Effector memory CD8-positive, alpha-beta T cell (primary cell): ENCODE measurements around the gene GRIK3.

Source experiments
- ATAC-seq: fragments of 150-1000 bp; cut with Tn5 transposase; replicated peaks from 2 replicates; pipeline ENCODE4 v1.10.0; 2021; ENCODE audit warnings: mild to moderate bottlenecking, moderate library complexity
- DNase-seq, 3 experiments: peaks; one replicate each; pipeline ENCODE4 v3.0.0; 2021
- H3K27ac Mint-ChIP-seq, 2 donors: one replicate each; pipeline ENCODE4 v1.8.0; 2022; ENCODE audit warnings: mild to moderate bottlenecking in 2 of 2, mixed read lengths in 2 of 2, moderate library complexity in 2 of 2
- H3K27me3 Mint-ChIP-seq, 2 donors: one replicate each; pipeline ENCODE4 v1.8.0; 2022; ENCODE audit warnings: mixed read lengths in 2 of 2
- H3K36me3 Mint-ChIP-seq: one replicate; pipeline ENCODE4 v1.8.0; 2022; ENCODE audit warnings: mild to moderate bottlenecking, moderate library complexity, mixed read lengths; ENCODE audit not compliant: insufficient read depth
- H3K4me1 Mint-ChIP-seq, 2 donors: one replicate each; pipeline ENCODE4 v1.8.0; 2022; ENCODE audit warnings: low read depth in 2 of 2, mixed read lengths in 2 of 2
- H3K4me3 Mint-ChIP-seq, 2 donors: one replicate each; pipeline ENCODE4 v1.8.0; 2022; ENCODE audit warnings: mild to moderate bottlenecking in 2 of 2, mixed read lengths in 2 of 2, moderate library complexity in 2 of 2
- H3K9me3 Mint-ChIP-seq, 2 donors: one replicate each; pipeline ENCODE4 v1.8.0; 2022; ENCODE audit warnings: mixed read lengths in 2 of 2

Gene GRIK3

GRCh38 chr1:36796733-36797132 is 237.6 kb downstream of the GRIK3 start:
- H3K9me3 Mint-ChIP-seq: no peaks in the 10 kb centered on the region
- DNase-seq (no peak), ATAC-seq (no peak)
- H3K27me3 Mint-ChIP-seq: peaks cover 0 to 9% of the 10 kb centered on the region in 2 donors
- no peaks in the 10 kb centered on the region for H3K36me3 Mint-ChIP-seq
- H3K27ac Mint-ChIP-seq: no peak overlapping the region
- H3K4me3 Mint-ChIP-seq: no peak overlapping the region
- H3K4me1 Mint-ChIP-seq: no peaks in the 10 kb centered on the region

- no peak overlapping the region for H3K4me3 Mint-ChIP-seq
- DNase-seq: no peak
Measured at GRCh38 chr1:36796106-36796590, 238.2 kb downstream of the GRIK3 start.

GRCh38 chr1:36794460-36794859 is 239.9 kb downstream of the GRIK3 start:
- Mint-ChIP-seq H3K27me3 (peaks cover 7 to 30% of the 10 kb centered on the region in 2 donors), H3K4me3 (no peak overlapping the region), H3K4me1 (no peaks in the 10 kb centered on the region), H3K36me3 (no peaks in the 10 kb centered on the region), H3K27ac (no peak overlapping the region), H3K9me3 (no peaks in the 10 kb centered on the region)
- DNase-seq: no peak
- no peak for ATAC-seq

More at GRCh38 chr1:36796106-36796590, 238.2 kb downstream of the GRIK3 start:
- no peaks in the 10 kb centered on the region for H3K36me3 Mint-ChIP-seq
- no peak overlapping the region for H3K27ac Mint-ChIP-seq
- H3K9me3 Mint-ChIP-seq: no peaks in the 10 kb centered on the region
- H3K27me3 Mint-ChIP-seq: peaks cover 0 to 15% of the 10 kb centered on the region in 2 donors
- no peak for ATAC-seq
- no peaks in the 10 kb centered on the region for H3K4me1 Mint-ChIP-seq

GRCh38 chr1:36793452-36793851 is 240.9 kb downstream of the GRIK3 start:
- no peaks in the 10 kb centered on the region for H3K36me3 Mint-ChIP-seq
- H3K4me1 Mint-ChIP-seq: no peaks in the 10 kb centered on the region
- DNase-seq (no peak), ATAC-seq (no peak)
- no peak overlapping the region for H3K27ac Mint-ChIP-seq
- no peaks in the 10 kb centered on the region for H3K9me3 Mint-ChIP-seq
- peaks cover 15 to 39% of the 10 kb centered on the region in 2 donors for H3K27me3 Mint-ChIP-seq
- H3K4me3 Mint-ChIP-seq: no peak overlapping the region

GRCh38 chr1:36792292-36792691 is 242.0 kb downstream of the GRIK3 start:
- ATAC-seq (no peak), DNase-seq (no peak)
- H3K4me3 Mint-ChIP-seq: no peak overlapping the region

GRCh38 chr1:36790191-36790590 is 244.1 kb downstream of the GRIK3 start:
- ATAC-seq (no peak), DNase-seq (no peak)
- H3K9me3 Mint-ChIP-seq: no peaks in the 10 kb centered on the region
- H3K36me3 Mint-ChIP-seq: no peaks in the 10 kb centered on the region
- no peak overlapping the region for H3K4me3 Mint-ChIP-seq
- no peak overlapping the region for H3K27ac Mint-ChIP-seq
- H3K27me3 Mint-ChIP-seq: peaks cover 34 to 70% of the 10 kb centered on the region in 2 donors
- no peaks in the 10 kb centered on the region for H3K4me1 Mint-ChIP-seq

More at GRCh38 chr1:36792292-36792691, 242.0 kb downstream of the GRIK3 start:
- Mint-ChIP-seq H3K27ac (no peak overlapping the region), H3K27me3 (peaks cover 22 to 49% of the 10 kb centered on the region in 2 donors), H3K9me3 (no peaks in the 10 kb centered on the region), H3K36me3 (no peaks in the 10 kb centered on the region), H3K4me1 (no peaks in the 10 kb centered on the region)

GRCh38 chr1:36789535-36789934 is 244.8 kb downstream of the GRIK3 start:
- DNase-seq (no peak), ATAC-seq (no peak)
- Mint-ChIP-seq H3K9me3 (no peaks in the 10 kb centered on the region), H3K27ac (no peak overlapping the region), H3K27me3 (peaks cover 34 to 76% of the 10 kb centered on the region in 2 donors), H3K36me3 (no peaks in the 10 kb centered on the region), H3K4me3 (no peak overlapping the region), H3K4me1 (no peaks in the 10 kb centered on the region)

GRCh38 chr1:36787312-36787913 is 246.9 kb downstream of the GRIK3 start:
- H3K4me1 Mint-ChIP-seq: no peaks in the 10 kb centered on the region
- no peaks in the 10 kb centered on the region for H3K36me3 Mint-ChIP-seq
- no peak for DNase-seq
- no peak overlapping the region for H3K4me3 Mint-ChIP-seq
- no peak overlapping the region for H3K27ac Mint-ChIP-seq
- no peaks in the 10 kb centered on the region for H3K9me3 Mint-ChIP-seq
- no peak for ATAC-seq
- peaks cover 34 to 95% of the 10 kb centered on the region in 2 donors for H3K27me3 Mint-ChIP-seq

GRCh38 chr1:36786425-36786824 is 247.9 kb downstream of the GRIK3 start:
- Mint-ChIP-seq H3K4me3 (no peak overlapping the region), H3K36me3 (no peaks in the 10 kb centered on the region), H3K4me1 (no peaks in the 10 kb centered on the region), H3K27ac (no peak overlapping the region), H3K9me3 (no peaks in the 10 kb centered on the region), H3K27me3 (peaks cover 34 to 95% of the 10 kb centered on the region in 2 donors)
- no peak for DNase-seq
- no peak for ATAC-seq

- H3K9me3 Mint-ChIP-seq: no peaks in the 10 kb centered on the region
- no peaks in the 10 kb centered on the region for H3K4me1 Mint-ChIP-seq
- ATAC-seq (no peak), DNase-seq (no peak)
- no peak overlapping the region for H3K4me3 Mint-ChIP-seq
- no peak overlapping the region for H3K27ac Mint-ChIP-seq
- H3K27me3 Mint-ChIP-seq: peaks cover 25 to 84% of the 10 kb centered on the region in 2 donors
- H3K36me3 Mint-ChIP-seq: no peaks in the 10 kb centered on the region
Measured at GRCh38 chr1:36784147-36784859, 250.0 kb downstream of the GRIK3 start.

- DNase-seq (no peak), ATAC-seq (no peak)
- peaks cover 19 to 76% of the 10 kb centered on the region in 2 donors for H3K27me3 Mint-ChIP-seq
- H3K4me1 Mint-ChIP-seq: no peaks in the 10 kb centered on the region
- H3K36me3 Mint-ChIP-seq: no peaks in the 10 kb centered on the region
- no peak overlapping the region for H3K4me3 Mint-ChIP-seq
- H3K9me3 Mint-ChIP-seq: no peaks in the 10 kb centered on the region
- H3K27ac Mint-ChIP-seq: no peak overlapping the region
Measured at GRCh38 chr1:36783475-36783874, 250.8 kb downstream of the GRIK3 start.

- H3K9me3 Mint-ChIP-seq: no peaks in the 10 kb centered on the region
- H3K36me3 Mint-ChIP-seq: no peaks in the 10 kb centered on the region
- H3K27me3 Mint-ChIP-seq: peaks cover 17 to 72% of the 10 kb centered on the region in 2 donors
- H3K4me3 Mint-ChIP-seq: no peak overlapping the region
- no peaks in the 10 kb centered on the region for H3K4me1 Mint-ChIP-seq
- ATAC-seq (no peak), DNase-seq (no peak)
- H3K27ac Mint-ChIP-seq: no peak overlapping the region
Measured at GRCh38 chr1:36782785-36783184, 251.5 kb downstream of the GRIK3 start.

- Mint-ChIP-seq H3K36me3 (no peaks in the 10 kb centered on the region), H3K27ac (no peak overlapping the region), H3K4me1 (no peaks in the 10 kb centered on the region), H3K4me3 (no peak overlapping the region), H3K27me3 (peaks cover 10 to 65% of the 10 kb centered on the region in 2 donors), H3K9me3 (no peaks in the 10 kb centered on the region)
- ATAC-seq: no peak
- DNase-seq: no peak
Measured at GRCh38 chr1:36782085-36782484, 252.2 kb downstream of the GRIK3 start.

- H3K4me3 Mint-ChIP-seq: no peak overlapping the region
- no peak overlapping the region for H3K27ac Mint-ChIP-seq
- no peaks in the 10 kb centered on the region for H3K36me3 Mint-ChIP-seq
- H3K27me3 Mint-ChIP-seq: peaks cover 14 to 65% of the 10 kb centered on the region in 2 donors
- ATAC-seq (no peak), DNase-seq (no peak)
- H3K4me1 Mint-ChIP-seq: no peaks in the 10 kb centered on the region
- H3K9me3 Mint-ChIP-seq: no peaks in the 10 kb centered on the region
Measured at GRCh38 chr1:36781098-36781497, 253.2 kb downstream of the GRIK3 start.
